Mesenchymal stem cell (in vitro differentiated cells and primary cell): ENCODE measurements around the gene LRRC8B.

Experiments
- DNase-seq: peaks from one replicate; pipeline ENCODE4 v3.0.0-alpha.2; 2013
- H2AFZ ChIP-seq: one replicate; pipeline ENCODE4 v1.6.1; 2013; ENCODE audit warnings: low read depth, mild to moderate bottlenecking, control low read depth, inconsistent platforms, low read length, moderate library complexity
- H2AK5ac ChIP-seq: 2 replicates; pipeline ENCODE4 v1.6.1; 2013; ENCODE audit warnings: low read length, moderate library complexity, mild to moderate bottlenecking, inconsistent platforms; ENCODE audit not compliant: severe bottlenecking
- H2BK120ac ChIP-seq: one replicate; pipeline ENCODE4 v1.6.1; 2013; ENCODE audit warnings: low read depth, mild to moderate bottlenecking, inconsistent platforms, low read length, moderate library complexity
- H2BK12ac ChIP-seq, 2 experiments: one replicate each; pipeline ENCODE4 v1.6.1; 2013; ENCODE audit warnings: inconsistent platforms in 2 of 2, low read length in 2 of 2, mild to moderate bottlenecking in 2 of 2, moderate library complexity in 2 of 2, control low read depth in 1 of 2
- H2BK15ac ChIP-seq: one replicate; pipeline ENCODE4 v1.6.1; 2013; ENCODE audit warnings: mild to moderate bottlenecking, low read depth, inconsistent platforms; ENCODE audit not compliant: poor library complexity, severe bottlenecking
- H2BK5ac ChIP-seq: 2 replicates; pipeline ENCODE4 v1.6.1; 2013; ENCODE audit warnings: low read depth, mild to moderate bottlenecking, low read length, control low read depth, inconsistent platforms; ENCODE audit not compliant: poor library complexity, severe bottlenecking
- H3K14ac ChIP-seq, 2 experiments: one replicate each; pipeline ENCODE4 v1.6.1; 2013; ENCODE audit warnings: inconsistent platforms in 2 of 2, low read length in 2 of 2, control low read depth in 1 of 2, mild to moderate bottlenecking in 1 of 2, moderate library complexity in 1 of 2
- H3K18ac ChIP-seq, 2 experiments: one replicate each; pipeline ENCODE4 v1.6.1; 2013; ENCODE audit warnings: inconsistent platforms in 2 of 2, low read length in 2 of 2, control low read depth in 1 of 2, low read depth in 1 of 2, mild to moderate bottlenecking in 1 of 2
- H3K23ac ChIP-seq, 2 experiments: one replicate each; pipeline ENCODE4 v1.6.1; 2013; ENCODE audit warnings: inconsistent platforms in 2 of 2, low read length in 2 of 2, mild to moderate bottlenecking in 2 of 2, moderate library complexity in 2 of 2, control low read depth in 1 of 2
- H3K27ac ChIP-seq: 2 replicates; pipeline ENCODE4 v1.5.1; 2013; ENCODE audit warnings: mild to moderate bottlenecking, moderate library complexity, low read length, control low read depth, inconsistent platforms; ENCODE audit not compliant: poor library complexity, severe bottlenecking
- H3K27me3 ChIP-seq, 2 experiments: 2 replicates each; pipeline versions ENCODE4 v1.6.1 to v1.7.0; 2013; ENCODE audit warnings: low read length in 2 of 2, mild to moderate bottlenecking in 2 of 2, moderate library complexity in 2 of 2, control low read depth in 1 of 2, inconsistent platforms in 1 of 2; ENCODE audit not compliant: control insufficient read depth in 1 of 2, insufficient read depth in 1 of 2
- H3K36me3 ChIP-seq, 2 experiments: 2 replicates each; pipeline versions ENCODE4 v1.6.1 to v1.7.0; 2013; ENCODE audit warnings: low read length in 2 of 2, control low read depth in 1 of 2, inconsistent platforms in 1 of 2, low read depth in 1 of 2, mild to moderate bottlenecking in 1 of 2; ENCODE audit not compliant: insufficient read depth in 2 of 2, control insufficient read depth in 1 of 2
- H3K4ac ChIP-seq, 2 experiments: one replicate each; pipeline ENCODE4 v1.6.1; 2013; ENCODE audit warnings: inconsistent platforms in 2 of 2, low read length in 2 of 2, mild to moderate bottlenecking in 2 of 2, moderate library complexity in 2 of 2, control low read depth in 1 of 2, low read depth in 1 of 2
- H3K4me1 ChIP-seq: 2 replicates; pipeline ENCODE4 v1.6.1; 2013; ENCODE audit warnings: low read depth, low read length, control low read depth; ENCODE audit not compliant: control insufficient read depth, insufficient read depth
- H3K4me2 ChIP-seq: 2 replicates; pipeline ENCODE4 v1.6.1; 2013; ENCODE audit warnings: low read length, mild to moderate bottlenecking, inconsistent platforms; ENCODE audit not compliant: poor library complexity, severe bottlenecking
- H3K4me3 ChIP-seq, 2 experiments: 2 replicates each; pipeline versions ENCODE4 v1.5.1 to v1.7.0; 2013; ENCODE audit warnings: low read length in 2 of 2, mild to moderate bottlenecking in 2 of 2, control low read depth in 1 of 2, low read depth in 1 of 2; ENCODE audit not compliant: insufficient read depth in 1 of 2
- H3K79me1 ChIP-seq: replicated peaks from 2 replicates; pipeline ENCODE4 v1.6.1; 2013; ENCODE audit warnings: mild to moderate bottlenecking, control low read depth, low read length, inconsistent platforms; ENCODE audit not compliant: poor library complexity, severe bottlenecking
- H3K9ac ChIP-seq: 2 replicates; pipeline ENCODE4 v1.7.0; 2013; ENCODE audit warnings: mild to moderate bottlenecking, low read length, moderate library complexity
- H3K9me3 ChIP-seq: 2 replicates; pipeline ENCODE4 v1.7.0; 2013; ENCODE audit warnings: mild to moderate bottlenecking, low read length; ENCODE audit not compliant: control insufficient read depth
- H4K8ac ChIP-seq: one replicate; pipeline ENCODE4 v1.6.1; 2013; ENCODE audit warnings: inconsistent platforms, mild to moderate bottlenecking, low read length, moderate library complexity
- H4K91ac ChIP-seq: one replicate; pipeline ENCODE4 v1.6.1; 2013; ENCODE audit warnings: mild to moderate bottlenecking, low read length, inconsistent platforms
- WGBS: methylation state at CpG from one replicate; pipeline ENCODE4 v1.1.7; 2013; ENCODE audit warnings: mixed read lengths; 5-methylcytosine and 5-hydroxymethylcytosine counted together

Gene LRRC8B

GRCh38 chr1:89605692-89606091 lies 81.1 kb downstream of the LRRC8B start:
- peaks cover 0 to 7% of the 10 kb centered on the region in 2 experiments for H3K27me3 ChIP-seq

DNA sequence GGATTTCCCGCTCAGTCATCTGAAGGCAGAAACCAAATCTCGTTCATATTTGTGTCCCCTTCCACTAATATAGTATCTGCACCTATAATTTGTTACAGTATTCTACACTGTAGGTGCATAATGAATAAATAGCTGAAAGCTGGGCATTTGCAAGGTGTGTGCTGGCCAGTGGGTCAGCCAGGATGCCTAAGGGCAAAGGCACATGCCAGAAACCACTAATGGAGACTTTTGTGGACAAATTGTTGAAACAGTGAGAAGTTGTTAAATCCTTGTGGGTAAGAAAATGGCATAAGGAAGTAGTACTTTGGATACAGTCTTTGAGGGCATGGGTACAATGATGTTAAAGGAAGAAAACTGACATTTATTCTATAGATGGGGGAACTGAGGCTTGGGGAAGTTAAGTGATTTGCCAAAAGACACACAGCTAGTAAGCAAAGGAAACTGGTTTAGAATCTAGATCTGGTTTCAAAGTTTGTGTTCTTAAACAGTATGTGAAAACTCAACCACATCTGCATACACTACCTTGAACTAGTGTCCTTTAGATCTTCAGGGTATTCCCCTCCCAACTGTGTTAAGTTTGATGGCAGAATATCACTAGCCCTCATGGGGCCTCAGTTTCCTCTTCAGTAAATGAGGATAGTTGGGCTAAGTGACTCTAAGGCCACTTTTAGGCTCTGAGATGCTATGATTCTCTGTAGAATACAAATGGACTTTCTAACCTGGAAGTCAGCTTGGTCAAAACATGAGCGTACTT lies 81.8 kb downstream of the LRRC8B start:
- no peak overlapping the region for H2BK12ac ChIP-seq
- H3K79me1 ChIP-seq, result no peaks in the 10 kb centered on the region
- no peak overlapping the region for H2BK5ac ChIP-seq
- H3K14ac ChIP-seq, result no peak overlapping the region
- no peak overlapping the region for H3K4ac ChIP-seq
- no peak overlapping the region for H2AK5ac ChIP-seq
- no peak overlapping the region for H2BK120ac ChIP-seq
- peaks cover 0 to under 1% of the 10 kb centered on the region in 2 experiments for H3K27me3 ChIP-seq
- H3K27ac ChIP-seq, result no peak overlapping the region
- 100% methylated on average over 1 of the region's 3 CpGs for WGBS
- no peaks in the 10 kb centered on the region for H3K9me3 ChIP-seq
- H3K9ac ChIP-seq, result no peak overlapping the region
- H3K4me3 ChIP-seq, result no peak overlapping the region
- H2BK15ac ChIP-seq, result no peak overlapping the region
- DNase-seq, result no peak
- peak overlapping the region in 1 of 2 experiments; percentile 56 for H3K18ac ChIP-seq
- no peak overlapping the region for H3K23ac ChIP-seq
- no peak overlapping the region for H4K91ac ChIP-seq
- no peak overlapping the region for H3K4me2 ChIP-seq
- peaks cover 6% of the 10 kb centered on the region for H3K4me1 ChIP-seq
- no peak overlapping the region for H2AFZ ChIP-seq
- no peak overlapping the region for H4K8ac ChIP-seq
- peaks cover 0 to 6% of the 10 kb centered on the region in 2 experiments for H3K36me3 ChIP-seq

More at GRCh38 chr1:89605692-89606091, 81.1 kb downstream of the LRRC8B start:
- H2BK15ac ChIP-seq, result no peak overlapping the region
- no peak overlapping the region for H2BK120ac ChIP-seq
- DNase-seq, result peak; percentile 75
- no peak overlapping the region for H3K4ac ChIP-seq
- no peak overlapping the region for H3K18ac ChIP-seq
- H2BK5ac ChIP-seq, result no peak overlapping the region
- no peak overlapping the region for H4K8ac ChIP-seq
- peaks cover 6% of the 10 kb centered on the region for H3K4me1 ChIP-seq
- H2BK12ac ChIP-seq, result no peak overlapping the region
- no peak overlapping the region for H3K14ac ChIP-seq
- H3K9ac ChIP-seq, result no peak overlapping the region
- 16% methylated on average over 2 of the region's 2 CpGs for WGBS
- H3K4me3 ChIP-seq, result no peak overlapping the region
- no peak overlapping the region for H4K91ac ChIP-seq
- H3K9me3 ChIP-seq, result no peaks in the 10 kb centered on the region
- no peak overlapping the region for H3K27ac ChIP-seq
- H2AK5ac ChIP-seq, result no peak overlapping the region
- H3K23ac ChIP-seq, result no peak overlapping the region
- no peaks in the 10 kb centered on the region for H3K79me1 ChIP-seq
- no peak overlapping the region for H3K4me2 ChIP-seq
- peaks cover 0 to 6% of the 10 kb centered on the region in 2 experiments for H3K36me3 ChIP-seq
- H2AFZ ChIP-seq, result no peak overlapping the region

- Histone ChIP-seq H3K27ac (no peak overlapping the region), H3K23ac (no peak overlapping the region), H3K4me3 (no peak overlapping the region), H3K9ac (peak overlapping the region; percentile 64), H3K79me1 (no peaks in the 10 kb centered on the region), H2BK5ac (no peak overlapping the region), H3K18ac (no peak overlapping the region), H2BK15ac (no peak overlapping the region), H3K4me1 (peaks cover 6% of the 10 kb centered on the region), H4K91ac (no peak overlapping the region), H4K8ac (no peak overlapping the region), H3K14ac (no peak overlapping the region), H3K36me3 (peaks cover 0 to 6% of the 10 kb centered on the region in 2 experiments), H2BK12ac (no peak overlapping the region), H3K4me2 (no peak overlapping the region), H2BK120ac (no peak overlapping the region), H3K9me3 (no peaks in the 10 kb centered on the region), H3K4ac (no peak overlapping the region), H2AK5ac (no peak overlapping the region), H2AFZ (no peak overlapping the region), H3K27me3 (no peaks in the 10 kb centered on the region)
- 93% methylated on average over 2 of the region's 2 CpGs for WGBS
- no peak for DNase-seq
Measured at GRCh38 chr1:89607156-89607555, 82.5 kb downstream of the LRRC8B start.

GRCh38 chr1:89607586-89608318 lies 83.1 kb downstream of the LRRC8B start:
- no peak overlapping the region for H3K14ac ChIP-seq
- H3K18ac ChIP-seq, result no peak overlapping the region
- no peak overlapping the region for H3K4ac ChIP-seq
- H4K8ac ChIP-seq, result no peak overlapping the region
- H3K4me2 ChIP-seq, result no peak overlapping the region
- H3K27ac ChIP-seq, result no peak overlapping the region
- H3K9ac ChIP-seq, result peak overlapping the region; percentile 64
- no peak overlapping the region for H3K23ac ChIP-seq
- no peak overlapping the region for H2BK5ac ChIP-seq
- H3K36me3 ChIP-seq, result peaks cover 0 to 6% of the 10 kb centered on the region in 2 experiments
- no peak overlapping the region for H2AFZ ChIP-seq
- H3K4me1 ChIP-seq, result peaks cover 6% of the 10 kb centered on the region
- H4K91ac ChIP-seq, result no peak overlapping the region
- no peak for DNase-seq
- H2BK12ac ChIP-seq, result no peak overlapping the region
- WGBS, result 91% methylated on average over 5 of the region's 5 CpGs
- no peak overlapping the region for H3K4me3 ChIP-seq
- no peaks in the 10 kb centered on the region for H3K27me3 ChIP-seq
- H2BK15ac ChIP-seq, result no peak overlapping the region
- no peak overlapping the region for H2BK120ac ChIP-seq
- H3K79me1 ChIP-seq, result no peaks in the 10 kb centered on the region
- no peak overlapping the region for H2AK5ac ChIP-seq
- H3K9me3 ChIP-seq, result no peaks in the 10 kb centered on the region
